ENCODE measurements around the gene SEMG2. TPM values are rescaled to one million over a fixed set of nuclear protein-coding genes. Genes with fewer than 3 reads are reported as not detected.

SEMG2 gene
- total RNA-seq, 1 donor from 2014 or later: not detected

Other genes with a start within 250 kb of the SEMG2 start
- gene KCNS1, start 120.2 kb upstream of the SEMG2 start, total RNA-seq (ENCODE audit: unreplicated experiment): 0.10 TPM
- gene WFDC5, start 106.2 kb upstream of the SEMG2 start, total RNA-seq (ENCODE audit: unreplicated experiment): not detected
- gene WFDC12, start 96.9 kb upstream of the SEMG2 start, total RNA-seq (ENCODE audit: unreplicated experiment): not detected
- not detected for gene PI3, start 46.5 kb upstream of the SEMG2 start, total RNA-seq (ENCODE audit: unreplicated experiment)
- not detected for gene SEMG1, start 14.3 kb upstream of the SEMG2 start, total RNA-seq (ENCODE audit: unreplicated experiment)
- gene SLPI, start 33.2 kb downstream of the SEMG2 start, total RNA-seq (ENCODE audit: unreplicated experiment): 0.82 TPM
- not detected for gene RBPJL, start 85.5 kb downstream of the SEMG2 start, total RNA-seq (ENCODE audit: unreplicated experiment)
- gene MATN4, start 86.9 kb downstream of the SEMG2 start, total RNA-seq (ENCODE audit: unreplicated experiment): not detected
- 7.4 TPM for gene SDC4, start 127.1 kb downstream of the SEMG2 start, total RNA-seq (ENCODE audit: unreplicated experiment)
- 20.0 TPM for gene SYS1, start 141.8 kb downstream of the SEMG2 start, total RNA-seq (ENCODE audit: unreplicated experiment)
- not detected for gene TP53TG5, start 157.0 kb downstream of the SEMG2 start, total RNA-seq (ENCODE audit: unreplicated experiment)
- gene DBNDD2, start 186.9 kb downstream of the SEMG2 start, total RNA-seq (ENCODE audit: unreplicated experiment): 2.0 TPM
- gene PIGT, start 194.8 kb downstream of the SEMG2 start, total RNA-seq (ENCODE audit: unreplicated experiment): 68.6 TPM
- 4.6 TPM for gene WFDC2, start 248.4 kb downstream of the SEMG2 start, total RNA-seq (ENCODE audit: unreplicated experiment)

All from endothelial cell (in vitro differentiated cells).